HepG2 (cell line): Measurements from ENCODE around the gene PCDHA6. TPM values are rescaled to one million over a fixed set of nuclear protein-coding genes. Genes with fewer than 3 reads are reported as not detected.

ENCODE experiments used
- ATAC-seq: fragments of 200-7000 bp; cut with Tn5 transposase; 3 replicates; pipeline ENCODE4 v1.9.1; 2020; ENCODE audit warnings: mild to moderate bottlenecking, moderate library complexity
- BruUV-seq: library from RNA; stranded (reverse); fragments of 400-500 nt; replicated peaks from 2 replicates; lab custom pipeline; 2021; lab: Mats Ljungman, UMichigan
- CTCF ChIA-PET: fragments of 300-600 bp; formaldehyde crosslinking; extraction: SDS; loops from one replicate; lab custom pipeline; 2021; ENCODE audit warnings: low total read pairs, inconsistent platforms, low intra/inter-chr PET ratio; lab: Yijun Ruan, JAX
- POLR2A ChIA-PET: fragments of 350-600 bp; sonication (Branson Sonifier 250); formaldehyde crosslinking; loops from one replicate; lab custom pipeline; 2020; ENCODE audit warnings: antibody characterized with exemption, inconsistent platforms; lab: Yijun Ruan, JAX
- DNase-seq: peaks from one replicate; pipeline ENCODE4 v3.0.0-alpha.2; 2015; ENCODE audit warnings: low spot score
- FAIRE-seq: peaks from 3 replicates; lab custom pipeline; 2011; peaks lifted over from hg19 to GRCh38; lab: Jason Lieb, UNC
- H2AFZ ChIP-seq: one replicate; pipeline ENCODE4 v1.6.1; 2011; ENCODE audit warnings: low read length, inconsistent platforms
- H3K27ac ChIP-seq: fragments of 300-600 bp; 3 replicates; pipeline ENCODE4 v1.8.0; 2011; ENCODE audit warnings: mixed run types, mild to moderate bottlenecking, mixed read lengths, low read length, inconsistent platforms; ENCODE audit not compliant: insufficient read depth; ENCODE audit errors: extremely low read length
- H3K27me3 ChIP-seq, 2 experiments: fragments of 200-600 bp in 1 of 2; 2 replicates in 1 of 2; 3 replicates in 1 of 2; pipeline versions ENCODE4 v1.6.0 to v1.8.0; 2011; ENCODE audit warnings: low read length in 2 of 2, mild to moderate bottlenecking in 2 of 2, moderate library complexity in 2 of 2, inconsistent platforms in 1 of 2; ENCODE audit not compliant: insufficient read depth in 2 of 2, control insufficient read depth in 1 of 2
- H3K36me3 ChIP-seq, 2 experiments: fragments of 200-600 bp in 1 of 2; replicated peaks in 1 of 2; 2 replicates in 1 of 2; 3 replicates in 1 of 2; pipeline versions ENCODE4 v1.5.1 to v1.8.0; 2011; ENCODE audit warnings: low read length in 2 of 2, inconsistent platforms in 1 of 2; ENCODE audit not compliant: insufficient read depth in 2 of 2, control insufficient read depth in 1 of 2
- H3K4me1 ChIP-seq: 2 replicates; pipeline ENCODE4 v1.5.1; 2012; ENCODE audit warnings: low read length, inconsistent platforms; ENCODE audit not compliant: insufficient read depth
- H3K4me2 ChIP-seq: 2 replicates; pipeline ENCODE4 v1.6.0; 2011; ENCODE audit warnings: low read depth, low read length, inconsistent platforms
- H3K4me3 ChIP-seq, 3 experiments: fragments of 200-600 bp in 1 of 3; sonication (generic), shearing (Covaris generic) in 1 of 3; replicated peaks in 1 of 3; 2 replicates each; pipeline ENCODE4 v1.5.1; 2011 to 2016; ENCODE audit warnings: low read length in 3 of 3, inconsistent platforms in 2 of 3, low read depth in 2 of 3, mild to moderate bottlenecking in 2 of 3, control low read depth in 1 of 3, mixed read lengths in 1 of 3; ENCODE audit not compliant: insufficient read depth in 1 of 3
- H3K79me2 ChIP-seq: one replicate; pipeline ENCODE4 v1.6.1; 2011; ENCODE audit warnings: low read length, inconsistent platforms; ENCODE audit not compliant: insufficient read depth
- H3K9ac ChIP-seq: 2 replicates; pipeline ENCODE4 v1.6.0; 2011; ENCODE audit warnings: mild to moderate bottlenecking, low read depth, low read length, inconsistent platforms; ENCODE audit not compliant: insufficient read depth
- H3K9me3 ChIP-seq: 2 replicates; pipeline ENCODE4 v1.5.1; 2012; ENCODE audit warnings: mild to moderate bottlenecking, low read length
- H4K20me1 ChIP-seq: 2 replicates; pipeline ENCODE4 v1.6.0; 2011; ENCODE audit warnings: inconsistent platforms, mild to moderate bottlenecking, low read length, moderate library complexity; ENCODE audit not compliant: insufficient read depth
- CBX5 ChIP-seq: sonication (generic); formaldehyde crosslinking; IDR thresholded peaks from 2 replicates; pipeline ENCODE4 v1.4.0; 2020; ENCODE audit warnings: missing genetic modification reagents, borderline replicate concordance
- NFYB ChIP-seq: sonication (generic); formaldehyde crosslinking; IDR thresholded peaks from 2 replicates; pipeline ENCODE4 v1.4.0; 2020; ENCODE audit warnings: missing genetic modification reagents
- REPIN1 ChIP-seq: sonication (generic); formaldehyde crosslinking; IDR thresholded peaks from 2 replicates; pipeline ENCODE4 v1.8.0; 2022; ENCODE audit warnings: missing genetic modification reagents, low read depth, mild to moderate bottlenecking, borderline replicate concordance
- ZNF24 ChIP-seq: fragments of 450-650 bp; IDR thresholded peaks from 2 replicates; pipeline ENCODE4 v1.6.1; 2017; ENCODE audit warnings: antibody characterized with exemption, mild to moderate bottlenecking
- ZNF572 ChIP-seq: sonication (generic); formaldehyde crosslinking; IDR thresholded peaks from 2 replicates; pipeline ENCODE4 v1.5.1; 2020; ENCODE audit warnings: mild to moderate bottlenecking, missing genetic modification reagents
- whole genome bisulfite sequencing: methylation state at CpG from one replicate; pipeline ENCODE4 v1.1.6; 2017; ENCODE audit warnings: low lambda C conversion rate; 5-methylcytosine and 5-hydroxymethylcytosine counted together
- in situ Hi-C: cut with HindIII; loops from 2 replicates; pipeline ENCODE4 v1.10.0; 2017; ENCODE audit warnings: low pct_unique_long_range_greater_than_20kb; ENCODE audit not compliant: extremely low pct_ligation_motif_present
- intact Hi-C: fragments of 100-400 bp; cut with micrococcal nuclease; formaldehyde crosslinking; loops from one replicate; pipeline ENCODE4 v1.10.0; 2022; ENCODE audit not compliant: unreplicated experiment
- polyA plus RNA-seq, 8 experiments: library from polyadenylated mRNA; depleted of rRNA in 3 of 8; stranded (reverse) in 7 of 8; unstranded in 1 of 8; fragments of >200 nt; fragmentation: Illumina TruSeq in 4 of 8; extraction: Trizol in 4 of 8; gene quantifications; 2 replicates each; pipeline versions ENCODE4 v1.2.1 to v1.2.3, GENCODE V29; 2011 to 2016; ENCODE audit warnings: low read depth in 4 of 8, missing spikeins in 1 of 8, mixed read lengths in 1 of 8; ENCODE audit not compliant: insufficient read depth in 1 of 8
- total RNA-seq, 5 experiments: library from RNA; depleted of rRNA; stranded (reverse); fragments of >200 nt; fragmentation: Illumina TruSeq; extraction: Trizol; gene quantifications; 2 replicates each; pipeline ENCODE4 v1.2.3, GENCODE V29; 2016; ENCODE audit warnings: low read depth in 1 of 5

Gene PCDHA6
- total and polyA plus RNA-seq, 2 of the 13 experiments (the other 11 are each of a cell fraction or from before 2014, with no cell fraction given): not detected

DNA sequence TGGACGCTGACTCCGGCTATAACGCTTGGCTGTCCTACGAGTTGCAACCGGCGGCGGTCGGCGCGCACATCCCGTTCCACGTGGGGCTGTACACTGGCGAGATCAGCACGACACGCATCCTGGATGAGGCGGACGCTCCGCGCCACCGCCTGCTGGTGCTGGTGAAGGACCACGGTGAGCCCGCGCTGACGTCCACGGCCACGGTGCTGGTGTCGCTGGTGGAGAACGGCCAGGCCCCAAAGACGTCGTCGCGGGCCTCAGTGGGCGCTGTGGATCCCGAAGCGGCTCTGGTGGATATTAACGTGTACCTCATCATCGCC is 49.5 kb downstream of the PCDHA6 start:
- CTCF ChIA-PET: no interaction called here
- no peak for ATAC-seq
- no peaks in the 10 kb centered on the region for H4K20me1 ChIP-seq
- no peak for TF ChIP-seq ZNF572 (CRISPR knock-in tag)
- TF ChIP-seq REPIN1 (CRISPR knock-in tag): no peak
- no peak for TF ChIP-seq NFYB (CRISPR knock-in tag)
- no peak for TF ChIP-seq CBX5 (CRISPR knock-in tag)
- no peak for TF ChIP-seq ZNF24
- no peak overlapping the region for H3K4me2 ChIP-seq
- H3K27me3 ChIP-seq: no peaks in the 10 kb centered on the region
- POLR2A ChIA-PET: no interaction called here
- in situ Hi-C loops: no loop called here
- H3K27ac ChIP-seq: no peak overlapping the region
- H3K9ac ChIP-seq: no peak overlapping the region
- H3K36me3 ChIP-seq: no peaks in the 10 kb centered on the region
- no TSS peak for BruUV-seq
- no peak overlapping the region for H3K4me3 ChIP-seq
- no peak for FAIRE-seq
- no CpG with 5 or more reads among the region's 37 CpGs for WGBS
- H3K79me2 ChIP-seq: no peaks in the 10 kb centered on the region
- H3K9me3 ChIP-seq: no peaks in the 10 kb centered on the region
- intact Hi-C loops: no loop called here
- no peak for DNase-seq
- H2AFZ ChIP-seq: no peak overlapping the region
- H3K4me1 ChIP-seq: no peaks in the 10 kb centered on the region

Other genes starting within 250 kb of the PCDHA6 start
- gene CD14, start 194.8 kb upstream of the PCDHA6 start, total RNA-seq (2016; rRNA removed; fragmentation: Illumina TruSeq; extraction: Trizol): 0.70 and 1.7 TPM in 2 replicates
- 4.7 and 9.8 TPM in 2 replicates for gene CD14, start 194.8 kb upstream of the PCDHA6 start, polyA plus RNA-seq (2011; rRNA removed)
- gene TMCO6, start 188.5 kb upstream of the PCDHA6 start, total RNA-seq (2016; rRNA removed; fragmentation: Illumina TruSeq; extraction: Trizol): 8.2 and 16.6 TPM in 2 replicates
- 28.2 and 36.3 TPM in 2 replicates for gene TMCO6, start 188.5 kb upstream of the PCDHA6 start, polyA plus RNA-seq (2011; rRNA removed)
- gene NDUFA2, start 180.3 kb upstream of the PCDHA6 start, total RNA-seq (2016; rRNA removed; fragmentation: Illumina TruSeq; extraction: Trizol): 97.2 and 103 TPM in 2 replicates
- gene NDUFA2, start 180.3 kb upstream of the PCDHA6 start, polyA plus RNA-seq (2011; rRNA removed): 94.9 and 105 TPM in 2 replicates
- gene IK, start 180.1 kb upstream of the PCDHA6 start, total RNA-seq (2016; rRNA removed; fragmentation: Illumina TruSeq; extraction: Trizol): 67.5 and 86.4 TPM in 2 replicates
- gene IK, start 180.1 kb upstream of the PCDHA6 start, polyA plus RNA-seq (2011; rRNA removed): 63.7 and 65.3 TPM in 2 replicates
- 18.2 and 18.5 TPM in 2 replicates for gene WDR55, start 163.1 kb upstream of the PCDHA6 start, total RNA-seq (2016; rRNA removed; fragmentation: Illumina TruSeq; extraction: Trizol)
- gene WDR55, start 163.1 kb upstream of the PCDHA6 start, polyA plus RNA-seq (2011; rRNA removed): 17.7 and 23.4 TPM in 2 replicates
- 0.17 and 0.55 TPM in 2 replicates for gene DND1, start 154.4 kb upstream of the PCDHA6 start, total RNA-seq (2016; rRNA removed; fragmentation: Illumina TruSeq; extraction: Trizol)
- gene DND1, start 154.4 kb upstream of the PCDHA6 start, polyA plus RNA-seq (2011; rRNA removed): 0.48 and 1.3 TPM in 2 replicates
- 66.2 and 78.8 TPM in 2 replicates for gene HARS1, start 136.6 kb upstream of the PCDHA6 start, total RNA-seq (2016; rRNA removed; fragmentation: Illumina TruSeq; extraction: Trizol)
- 36.9 and 37.2 TPM in 2 replicates for gene HARS1, start 136.6 kb upstream of the PCDHA6 start, polyA plus RNA-seq (2011; rRNA removed)
- gene HARS2, start 136.5 kb upstream of the PCDHA6 start, total RNA-seq (2016; rRNA removed; fragmentation: Illumina TruSeq; extraction: Trizol): 25.8 and 28.3 TPM in 2 replicates
- gene HARS2, start 136.5 kb upstream of the PCDHA6 start, polyA plus RNA-seq (2011; rRNA removed): 17.6 and 17.9 TPM in 2 replicates
- 92.8 and 141 TPM in 2 replicates for gene ZMAT2, start 127.5 kb upstream of the PCDHA6 start, total RNA-seq (2016; rRNA removed; fragmentation: Illumina TruSeq; extraction: Trizol)
- gene ZMAT2, start 127.5 kb upstream of the PCDHA6 start, polyA plus RNA-seq (2011; rRNA removed): 25.2 and 35.4 TPM in 2 replicates
- not detected in 2 replicates for gene PCDHA1, start 41.8 kb upstream of the PCDHA6 start, total RNA-seq (2016; rRNA removed; fragmentation: Illumina TruSeq; extraction: Trizol)
- not detected in 2 replicates for gene PCDHA1, start 41.8 kb upstream of the PCDHA6 start, polyA plus RNA-seq (2011; rRNA removed)
- gene PCDHA2, start 33.1 kb upstream of the PCDHA6 start, total RNA-seq (2016; rRNA removed; fragmentation: Illumina TruSeq; extraction: Trizol): not detected in 2 replicates
- gene PCDHA2, start 33.1 kb upstream of the PCDHA6 start, polyA plus RNA-seq (2011; rRNA removed): not detected in 2 replicates
- gene PCDHA3, start 26.9 kb upstream of the PCDHA6 start, total RNA-seq (2016; rRNA removed; fragmentation: Illumina TruSeq; extraction: Trizol): not detected in 2 replicates
- gene PCDHA3, start 26.9 kb upstream of the PCDHA6 start, polyA plus RNA-seq (2011; rRNA removed): not detected in 2 replicates
- gene PCDHA4, start 20.9 kb upstream of the PCDHA6 start, total RNA-seq (2016; rRNA removed; fragmentation: Illumina TruSeq; extraction: Trizol): not detected in 2 replicates
- not detected in 2 replicates for gene PCDHA4, start 20.9 kb upstream of the PCDHA6 start, polyA plus RNA-seq (2011; rRNA removed)
- not detected in 2 replicates for gene PCDHA5, start 6.3 kb upstream of the PCDHA6 start, total RNA-seq (2016; rRNA removed; fragmentation: Illumina TruSeq; extraction: Trizol)
- not detected in 2 replicates for gene PCDHA5, start 6.3 kb upstream of the PCDHA6 start, polyA plus RNA-seq (2011; rRNA removed)
- gene PCDHA7, start 6.3 kb downstream of the PCDHA6 start, total RNA-seq (2016; rRNA removed; fragmentation: Illumina TruSeq; extraction: Trizol): 0.28 and 0.53 TPM in 2 replicates
- 0.49 and 0.54 TPM in 2 replicates for gene PCDHA7, start 6.3 kb downstream of the PCDHA6 start, polyA plus RNA-seq (2011; rRNA removed)
- gene PCDHA8, start 13.2 kb downstream of the PCDHA6 start, total RNA-seq (2016; rRNA removed; fragmentation: Illumina TruSeq; extraction: Trizol): 0.07 and 0.11 TPM in 2 replicates
- gene PCDHA8, start 13.2 kb downstream of the PCDHA6 start, polyA plus RNA-seq (2011; rRNA removed): 0.03 and 0.04 TPM in 2 replicates
- 0.03 TPM in 1 of 2 replicates, not detected in the other for gene PCDHA9, start 20.4 kb downstream of the PCDHA6 start, total RNA-seq (2016; rRNA removed; fragmentation: Illumina TruSeq; extraction: Trizol)
- 0.03 and 0.04 TPM in 2 replicates for gene PCDHA9, start 20.4 kb downstream of the PCDHA6 start, polyA plus RNA-seq (2011; rRNA removed)
- gene PCDHA10, start 27.9 kb downstream of the PCDHA6 start, total RNA-seq (2016; rRNA removed; fragmentation: Illumina TruSeq; extraction: Trizol): 0.02 TPM in 1 of 2 replicates, not detected in the other
- gene PCDHA10, start 27.9 kb downstream of the PCDHA6 start, polyA plus RNA-seq (2011; rRNA removed): 0.01 and 0.03 TPM in 2 replicates
- 0.07 and 0.29 TPM in 2 replicates for gene PCDHA11, start 41.0 kb downstream of the PCDHA6 start, total RNA-seq (2016; rRNA removed; fragmentation: Illumina TruSeq; extraction: Trizol)
- gene PCDHA11, start 41.0 kb downstream of the PCDHA6 start, polyA plus RNA-seq (2011; rRNA removed): 0.05 TPM in 1 of 2 replicates, not detected in the other
- not detected in 2 replicates for gene PCDHA12, start 47.3 kb downstream of the PCDHA6 start, total RNA-seq (2016; rRNA removed; fragmentation: Illumina TruSeq; extraction: Trizol)
- gene PCDHA12, start 47.3 kb downstream of the PCDHA6 start, polyA plus RNA-seq (2011; rRNA removed): 0.03 TPM in 1 of 2 replicates, not detected in the other
- gene PCDHA13, start 54.2 kb downstream of the PCDHA6 start, total RNA-seq (2016; rRNA removed; fragmentation: Illumina TruSeq; extraction: Trizol): 0.04 TPM in 1 of 2 replicates, not detected in the other
- 0.03 TPM in 1 of 2 replicates, not detected in the other for gene PCDHA13, start 54.2 kb downstream of the PCDHA6 start, polyA plus RNA-seq (2011; rRNA removed)
- gene PCDHAC1, start 98.3 kb downstream of the PCDHA6 start, total RNA-seq (2016; rRNA removed; fragmentation: Illumina TruSeq; extraction: Trizol): 0.04 TPM in 1 of 2 replicates, not detected in the other
- 0.03 TPM in 1 of 2 replicates, not detected in the other for gene PCDHAC1, start 98.3 kb downstream of the PCDHA6 start, polyA plus RNA-seq (2011; rRNA removed)
- gene PCDHAC2, start 138.5 kb downstream of the PCDHA6 start, total RNA-seq (2016; rRNA removed; fragmentation: Illumina TruSeq; extraction: Trizol): not detected in 2 replicates
- not detected in 2 replicates for gene PCDHAC2, start 138.5 kb downstream of the PCDHA6 start, polyA plus RNA-seq (2011; rRNA removed)
- not detected in 2 replicates for gene PCDHB1, start 223.4 kb downstream of the PCDHA6 start, total RNA-seq (2016; rRNA removed; fragmentation: Illumina TruSeq; extraction: Trizol)
- gene PCDHB1, start 223.4 kb downstream of the PCDHA6 start, polyA plus RNA-seq (2011; rRNA removed): not detected in 2 replicates